GM23248 (cell line): ENCODE measurements around the gene CNOT2. TPM values are rescaled to one million over a fixed set of nuclear protein-coding genes. Genes with fewer than 3 reads are reported as not detected.
A peak's percentile ranks its signal among the peaks of the same experiment; 100 is the strongest.

Source experiments
- DNase-seq: peaks from one replicate; pipeline ENCODE4 v3.0.0-alpha.2; 2015
- H2AFZ ChIP-seq: fragments of 200-600 bp; sonication (generic); 2 replicates; pipeline ENCODE4 v1.6.1; 2016; ENCODE audit warnings: antibody characterized with exemption
- H3F3A ChIP-seq: fragments of 200-600 bp; sonication (generic); 2 replicates; pipeline ENCODE4 v1.6.1; 2016; ENCODE audit warnings: mild to moderate bottlenecking, antibody characterized with exemption, mixed run types; ENCODE audit not compliant: insufficient read depth
- H3K27ac ChIP-seq: fragments of 200-600 bp; sonication (generic); 2 replicates; pipeline ENCODE4 v1.5.1; 2016; ENCODE audit warnings: mild to moderate bottlenecking
- H3K27me3 ChIP-seq: fragments of 200-600 bp; sonication (generic); replicated peaks from 2 replicates; pipeline ENCODE4 v1.6.1; 2016; ENCODE audit warnings: mild to moderate bottlenecking; ENCODE audit not compliant: insufficient read depth
- H3K36me3 ChIP-seq: fragments of 200-600 bp; sonication (generic); 2 replicates; pipeline ENCODE4 v1.6.1; 2016; ENCODE audit warnings: low read depth, mild to moderate bottlenecking
- H3K4me1 ChIP-seq: fragments of 200-600 bp; sonication (generic); 2 replicates; pipeline ENCODE4 v1.6.1; 2016; ENCODE audit warnings: mild to moderate bottlenecking; ENCODE audit not compliant: insufficient read depth
- H3K4me2 ChIP-seq: fragments of 200-600 bp; sonication (generic); one replicate; pipeline ENCODE4 v1.6.1; 2016; ENCODE audit warnings: mild to moderate bottlenecking; ENCODE audit not compliant: unreplicated experiment
- H3K4me3 ChIP-seq: fragments of 200-600 bp; sonication (generic); 2 replicates; pipeline ENCODE4 v1.5.1; 2016; ENCODE audit warnings: mild to moderate bottlenecking
- H3K79me2 ChIP-seq: fragments of 200-600 bp; sonication (generic); 2 replicates; pipeline ENCODE4 v1.6.1; 2016; ENCODE audit warnings: mild to moderate bottlenecking; ENCODE audit not compliant: insufficient read depth
- H3K9ac ChIP-seq: fragments of 200-600 bp; sonication (generic); 2 replicates; pipeline ENCODE4 v1.6.1; 2016; ENCODE audit warnings: mild to moderate bottlenecking
- H3K9me2 ChIP-seq: fragments of 200-600 bp; sonication (generic); 2 replicates; pipeline ENCODE4 v1.6.1; 2016; ENCODE audit warnings: mixed run types, mild to moderate bottlenecking, moderate library complexity; ENCODE audit not compliant: insufficient read depth
- H3K9me3 ChIP-seq: fragments of 200-600 bp; sonication (generic); one replicate; pipeline ENCODE4 v1.6.1; 2017; ENCODE audit warnings: low read depth
- H4K20me1 ChIP-seq: fragments of 200-600 bp; sonication (generic); 2 replicates; pipeline ENCODE4 v1.6.0; 2016; ENCODE audit not compliant: insufficient read depth
- EZH2 ChIP-seq: fragments of 200-600 bp; sonication (generic); IDR thresholded peaks from 2 replicates; pipeline ENCODE4 v1.6.1; 2018; ENCODE audit warnings: antibody characterized with exemption, mild to moderate bottlenecking; ENCODE audit not compliant: insufficient read depth, poor library complexity, severe bottlenecking
- EZH2phosphoT487 ChIP-seq: fragments of 200-600 bp; sonication (generic); IDR thresholded peaks from 2 replicates; pipeline ENCODE4 v1.6.1; 2018; ENCODE audit warnings: antibody characterized with exemption, moderate library complexity, mild to moderate bottlenecking, low read depth; ENCODE audit not compliant: insufficient read depth
- whole genome bisulfite sequencing, 2 experiments: methylation state at CpG; one replicate each; pipeline ENCODE4 v1.1.6; 2015 to 2017; ENCODE audit warnings: low lambda C conversion rate in 2 of 2, low coverage in 1 of 2; ENCODE audit errors: missing lambda C conversion rate in 2 of 2; 5-methylcytosine and 5-hydroxymethylcytosine counted together
- in situ Hi-C: fragments of 300-500 bp; cut with MboI; formaldehyde crosslinking; loops from 2 replicates; pipeline ENCODE4 v1.15.0; 2020
- polyA plus RNA-seq: library from polyadenylated mRNA; unstranded; fragments of >200 nt; fragmentation: Nextera tagmentation; extraction: Ambion mirVana; gene quantifications from 2 replicates; pipeline ENCODE4 v1.2.1, GENCODE V29; 2016
- total RNA-seq: library from RNA; depleted of rRNA; stranded (reverse); fragments of >200 nt; shearing (Covaris generic); gene quantifications from 2 replicates; pipeline ENCODE4 v1.2.3, GENCODE V29; 2014

CNOT2 gene
- total and polyA plus RNA-seq, 2 experiments from 2014 or later: 74.3 to 92.4 TPM

DNA sequence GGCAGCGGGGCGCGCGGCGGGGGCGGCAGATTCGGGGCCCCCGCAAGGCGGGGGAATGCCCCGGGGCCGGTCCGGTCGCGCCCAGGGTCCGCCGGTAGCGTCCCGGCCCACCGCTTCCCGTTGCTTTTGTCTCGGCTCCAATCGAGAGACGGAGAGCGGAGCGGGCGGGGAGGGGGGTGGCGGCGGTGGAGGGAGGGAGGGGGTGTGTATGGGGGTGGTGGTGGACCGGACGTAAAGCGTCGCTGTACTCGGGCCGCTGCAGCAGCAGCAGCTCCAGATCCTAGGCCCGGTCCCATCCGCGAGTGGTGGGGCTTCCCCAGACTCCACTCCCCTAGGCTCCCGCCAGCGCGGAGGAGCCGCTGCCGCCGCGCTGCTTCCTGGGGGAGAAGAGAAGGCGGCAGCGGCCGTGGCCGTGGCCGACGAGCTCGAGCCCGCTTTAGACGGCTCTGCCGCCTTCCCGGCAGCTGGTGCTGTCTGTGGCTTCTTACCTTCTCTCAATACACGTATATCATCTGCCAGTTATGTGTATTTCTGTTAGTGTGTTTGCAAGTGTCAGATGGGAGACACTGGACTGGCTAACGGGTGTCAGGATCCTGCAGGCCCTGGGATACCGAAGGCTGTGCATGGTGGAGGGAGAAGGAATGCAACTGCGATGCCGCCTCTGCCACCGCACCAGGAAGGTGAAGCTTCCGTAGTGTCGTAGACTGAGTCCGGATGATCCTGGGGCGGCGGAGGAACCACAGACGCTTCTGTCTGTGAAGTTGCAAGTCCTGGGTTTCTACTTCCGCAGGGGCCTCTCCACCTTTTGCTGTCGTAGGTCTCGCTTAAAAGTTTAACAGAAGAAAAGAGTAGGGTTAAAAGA, 508 bp downstream of the CNOT2 start:
- Histone ChIP-seq H2AFZ (peak overlapping the region; percentile 79), H3K36me3 (peaks cover 14% of the 10 kb centered on the region), H3F3A (peaks cover 19% of the 10 kb centered on the region), H3K27me3 (no peaks in the 10 kb centered on the region), H3K4me2 (peak overlapping the region; percentile 99), H3K4me3 (peak overlapping the region; percentile 97), H3K79me2 (peaks cover 83% of the 10 kb centered on the region), H3K27ac (peak overlapping the region; percentile 99), H3K4me1 (peaks cover 50% of the 10 kb centered on the region), H3K9ac (peak overlapping the region; percentile 99), H4K20me1 (peaks cover 11% of the 10 kb centered on the region), H3K9me2 (no peaks in the 10 kb centered on the region), H3K9me3 (no peaks in the 10 kb centered on the region)
- WGBS, 2 experiments: 1 to 2% methylated on average over 38 to 63 of the region's 70 CpGs
- DNase-seq: peak; percentile 82
- TF ChIP-seq EZH2phosphoT487 (no peak), EZH2 (no peak)
- in situ Hi-C loops: no loop called here

DNA sequence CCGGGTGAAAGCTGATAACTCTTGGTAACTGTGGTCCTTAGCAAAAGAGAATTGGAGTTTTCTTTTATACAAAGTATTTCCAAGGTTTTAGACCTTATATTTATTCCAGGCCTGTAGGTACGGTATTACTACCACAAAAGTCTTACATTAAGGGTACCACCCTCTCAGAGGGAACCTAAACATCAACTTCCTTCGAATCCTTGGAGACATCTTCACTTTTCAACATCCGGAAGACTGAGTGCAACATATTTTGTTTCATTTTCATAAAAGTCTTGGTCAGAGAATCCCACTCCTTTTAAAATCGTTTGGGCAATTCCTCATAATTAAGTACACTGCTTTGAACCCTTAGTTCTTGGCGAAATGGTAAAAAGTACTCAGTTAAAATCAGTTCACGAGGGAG, 1.2 kb downstream of the CNOT2 start:
- H3K4me1 ChIP-seq: peaks cover 55% of the 10 kb centered on the region
- 20 to 23% methylated on average over 7 of the region's 7 CpGs for WGBS, 2 experiments
- H3K9me3 ChIP-seq: no peaks in the 10 kb centered on the region
- peaks cover 19% of the 10 kb centered on the region for H3F3A ChIP-seq
- H3K9me2 ChIP-seq: no peaks in the 10 kb centered on the region
- peak overlapping the region; percentile 97 for H3K4me3 ChIP-seq
- TF ChIP-seq EZH2 (no peak), EZH2phosphoT487 (no peak)
- peaks cover 11% of the 10 kb centered on the region for H4K20me1 ChIP-seq
- peaks cover 89% of the 10 kb centered on the region for H3K79me2 ChIP-seq
- H3K9ac ChIP-seq: peak overlapping the region; percentile 99
- peak overlapping the region; percentile 99 for H3K4me2 ChIP-seq
- H3K36me3 ChIP-seq: peaks cover 14% of the 10 kb centered on the region
- peak; percentile 30 for DNase-seq
- no peaks in the 10 kb centered on the region for H3K27me3 ChIP-seq
- in situ Hi-C loops: no loop called here
- H3K27ac ChIP-seq: peak overlapping the region; percentile 99
- peak overlapping the region; percentile 64 for H2AFZ ChIP-seq

DNA sequence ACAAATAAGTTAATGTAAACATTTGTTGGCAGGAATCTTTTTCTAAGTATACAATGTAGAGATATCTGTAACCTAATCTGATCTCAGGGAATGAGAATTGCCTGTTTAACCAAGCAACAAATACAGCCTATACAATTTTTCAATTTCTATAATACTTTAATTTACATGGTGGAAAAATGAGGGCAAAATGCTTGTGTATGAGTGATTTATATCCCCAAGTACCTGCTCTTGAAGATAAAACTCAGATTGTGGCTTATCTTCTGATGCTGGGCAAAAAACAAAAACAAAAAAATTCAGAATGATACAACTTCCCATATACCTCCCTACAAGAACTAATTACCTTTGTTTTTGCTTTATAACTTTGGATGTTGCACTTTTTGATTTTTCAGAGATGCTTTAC, 2.2 kb downstream of the CNOT2 start:
- H3K9me3 ChIP-seq: no peaks in the 10 kb centered on the region
- no peak overlapping the region for H2AFZ ChIP-seq
- H3K4me1 ChIP-seq: peaks cover 59% of the 10 kb centered on the region
- H4K20me1 ChIP-seq: peaks cover 11% of the 10 kb centered on the region
- H3K27me3 ChIP-seq: no peaks in the 10 kb centered on the region
- H3K9me2 ChIP-seq: no peaks in the 10 kb centered on the region
- H3K4me3 ChIP-seq: peak overlapping the region; percentile 97
- no peak overlapping the region for H3K27ac ChIP-seq
- no peak for TF ChIP-seq EZH2phosphoT487
- no peak for TF ChIP-seq EZH2
- no peak for DNase-seq
- H3K36me3 ChIP-seq: peaks cover 13% of the 10 kb centered on the region
- H3K9ac ChIP-seq: peak overlapping the region; percentile 99
- in situ Hi-C loops: no loop called here
- peaks cover 19% of the 10 kb centered on the region for H3F3A ChIP-seq
- peaks cover 90% of the 10 kb centered on the region for H3K79me2 ChIP-seq
- H3K4me2 ChIP-seq: peak overlapping the region; percentile 99

DNA sequence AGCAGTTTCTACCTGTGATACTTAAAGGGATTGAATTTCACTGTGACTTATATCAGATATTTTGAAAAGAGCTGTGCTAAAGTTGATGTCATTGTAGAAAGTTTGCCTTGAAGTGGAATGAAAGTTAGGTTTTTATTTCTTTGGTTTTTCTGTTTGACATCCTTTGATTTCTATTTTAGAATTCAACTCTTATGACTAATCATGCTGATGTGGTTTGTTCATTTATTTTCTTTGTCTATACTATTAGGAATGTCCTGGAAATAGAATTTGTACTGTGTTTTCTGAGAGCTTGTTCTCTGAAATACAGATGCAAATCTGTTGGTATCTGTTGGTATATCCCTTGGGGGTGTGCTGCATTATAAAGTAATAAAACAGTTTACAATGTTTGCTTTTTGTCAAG, 3.3 kb downstream of the CNOT2 start:
- Histone ChIP-seq H3K4me1 (peaks cover 58% of the 10 kb centered on the region), H3K9ac (no peak overlapping the region), H3K9me3 (no peaks in the 10 kb centered on the region), H2AFZ (no peak overlapping the region), H3K27me3 (no peaks in the 10 kb centered on the region), H3K27ac (peak overlapping the region; percentile 30), H3F3A (peaks cover 19% of the 10 kb centered on the region), H3K4me2 (peak overlapping the region; percentile 49), H3K4me3 (0 out of 2 replicates have a peak overlapping the region, but pooled peaks have one; percentile 97), H3K36me3 (peaks cover 5% of the 10 kb centered on the region; the same call in 1 of the 2 replicates), H3K9me2 (no peaks in the 10 kb centered on the region), H4K20me1 (peaks cover 11% of the 10 kb centered on the region), H3K79me2 (peaks cover 90% of the 10 kb centered on the region)
- TF ChIP-seq EZH2phosphoT487: no peak
- no peak for TF ChIP-seq EZH2
- in situ Hi-C loops: no loop called here
- peak; percentile 55 for DNase-seq
